Liver (tissue), 9 donors: ENCODE measurements around the gene ROR1. TPM values are rescaled to one million over a fixed set of nuclear protein-coding genes. Genes with fewer than 3 reads are reported as not detected.

Experiments
- DNase-seq: peaks from one replicate; pipeline ENCODE4 v3.0.0-alpha.2; 2017; ENCODE audit warnings: low spot score
- H3K27ac ChIP-seq, 2 donors: one replicate each; pipeline ENCODE4 v1.7.0; 2013; ENCODE audit warnings: inconsistent platforms in 2 of 2, low read length in 2 of 2, control low read depth in 1 of 2, low read depth in 1 of 2, mild to moderate bottlenecking in 1 of 2
- H3K27me3 ChIP-seq, 4 donors: one replicate each; pipeline versions ENCODE4 v1.6.1 to v1.7.0; 2013; ENCODE audit warnings: low read length in 3 of 4, inconsistent platforms in 1 of 4, mild to moderate bottlenecking in 1 of 4, moderate library complexity in 1 of 4; ENCODE audit not compliant: control insufficient read depth in 4 of 4, insufficient read depth in 4 of 4
- H3K36me3 ChIP-seq, 4 donors: one replicate each; pipeline versions ENCODE4 v1.6.1 to v1.7.0; 2013; ENCODE audit warnings: low read length in 3 of 4, mild to moderate bottlenecking in 3 of 4, low read depth in 1 of 4, moderate library complexity in 1 of 4; ENCODE audit not compliant: control insufficient read depth in 4 of 4, insufficient read depth in 3 of 4
- H3K4me1 ChIP-seq, 4 donors: one replicate each; pipeline versions ENCODE4 v1.6.1 to v1.7.0; 2013; ENCODE audit warnings: low read length in 3 of 4, mild to moderate bottlenecking in 3 of 4, moderate library complexity in 1 of 4; ENCODE audit not compliant: control insufficient read depth in 4 of 4, insufficient read depth in 4 of 4
- H3K4me3 ChIP-seq, 3 donors: one replicate each; pipeline versions ENCODE4 v1.6.1 to v1.7.0; 2013; ENCODE audit warnings: low read length in 3 of 3, control low read depth in 1 of 3, low read depth in 1 of 3, mild to moderate bottlenecking in 1 of 3
- H3K9ac ChIP-seq, 2 donors: one replicate each; pipeline ENCODE4 v1.7.0; 2013; ENCODE audit warnings: low read length in 2 of 2, mild to moderate bottlenecking in 2 of 2, moderate library complexity in 2 of 2, control low read depth in 1 of 2, low read depth in 1 of 2
- H3K9me3 ChIP-seq, 4 donors: one replicate each; pipeline versions ENCODE4 v1.6.1 to v1.7.0; 2013; ENCODE audit warnings: low read length in 3 of 4; ENCODE audit not compliant: control insufficient read depth in 4 of 4
- FOXA1 ChIP-seq: IDR thresholded peaks from 2 replicates; pipeline ENCODE4 v1.6.1; 2016; ENCODE audit warnings: antibody characterized with exemption
- FOXA2 ChIP-seq: IDR thresholded peaks from 2 replicates; pipeline ENCODE4 v1.6.1; 2016; ENCODE audit warnings: antibody characterized with exemption
- GABPA ChIP-seq, 2 donors: IDR thresholded peaks in 1 of 2; conservative IDR thresholded peaks in 1 of 2; 2 replicates each; pipeline ENCODE4 v1.6.1; 2016; ENCODE audit warnings: antibody characterized with exemption in 2 of 2, mild to moderate bottlenecking in 1 of 2, moderate library complexity in 1 of 2
- HNF4A ChIP-seq, 2 donors: conservative IDR thresholded peaks; 2 replicates each; pipeline ENCODE4 v1.6.1; 2016; ENCODE audit warnings: antibody characterized with exemption in 2 of 2, mild to moderate bottlenecking in 2 of 2
- HNF4G ChIP-seq: IDR thresholded peaks from 2 replicates; pipeline ENCODE4 v1.6.1; 2016; ENCODE audit warnings: antibody characterized with exemption
- JUND ChIP-seq, 2 donors: IDR thresholded peaks; 2 replicates each; pipeline ENCODE4 v1.6.1; 2016; ENCODE audit warnings: antibody characterized with exemption in 2 of 2
- MAX ChIP-seq: IDR thresholded peaks from 2 replicates; pipeline ENCODE4 v1.6.1; 2016; ENCODE audit warnings: antibody characterized with exemption
- NR2F2 ChIP-seq: IDR thresholded peaks from 2 replicates; pipeline ENCODE4 v1.6.1; 2016; ENCODE audit warnings: antibody characterized with exemption
- RXRA ChIP-seq, 2 donors: IDR thresholded peaks; 2 replicates each; pipeline ENCODE4 v1.6.1; 2017 to 2018; ENCODE audit warnings: antibody characterized with exemption in 2 of 2, mild to moderate bottlenecking in 1 of 2
- SP1 ChIP-seq: IDR thresholded peaks from 2 replicates; pipeline ENCODE4 v1.6.1; 2018; ENCODE audit warnings: antibody characterized with exemption, mild to moderate bottlenecking
- TAF1 ChIP-seq: conservative IDR thresholded peaks from 2 replicates; pipeline ENCODE4 v1.6.1; 2016; ENCODE audit warnings: antibody characterized with exemption, mild to moderate bottlenecking
- YY1 ChIP-seq: IDR thresholded peaks from 2 replicates; pipeline ENCODE4 v1.6.1; 2016; ENCODE audit warnings: antibody characterized with exemption, mild to moderate bottlenecking
- WGBS: extraction: QIAGEN DNeasy Blood & Tissue Kit; methylation state at CpG from one replicate; pipeline ENCODE4 v1.1.7; 2013; 5-methylcytosine and 5-hydroxymethylcytosine counted together
- polyA plus RNA-seq, 2 donors: library from polyadenylated mRNA; stranded (reverse) in 1 of 2; unstranded in 1 of 2; fragments of 200-250 nt in 1 of 2; fragments of >200 nt in 1 of 2; fragmentation: Nextera tagmentation in 1 of 2; extraction: Ambion mirVana in 1 of 2; gene quantifications; one replicate each; pipeline versions ENCODE4 v1.2.1 to v1.2.3, GENCODE V29; 2013 to 2015
- total RNA-seq, 2 donors: library from RNA; depleted of rRNA; stranded (reverse); fragments of >200 nt; gene quantifications; one replicate each; pipeline ENCODE4 v1.2.3, GENCODE V29; 2014
- TF ChIP-seq, protein P1 (sequence below): IDR thresholded peaks from 2 replicates; pipeline ENCODE4 v1.6.1; 2016; ENCODE audit warnings: antibody characterized with exemption
- TF ChIP-seq, protein P2 (sequence below): fragments of 150-350 bp; IDR thresholded peaks from 2 replicates; pipeline ENCODE4 v1.5.1; 2017; ENCODE audit warnings: improper control_type of control experiment, low read depth, low read length; ENCODE audit not compliant: missing input control
- TF ChIP-seq, protein P3 (sequence below): IDR thresholded peaks from 2 replicates; pipeline ENCODE4 v1.6.1; 2016; ENCODE audit warnings: antibody characterized with exemption, mild to moderate bottlenecking
- donor health status: healthy.
- donor health status: healthy.
- donor health status: healthy.
- donor health status: healthy.
- donor health status: healthy.

Gene ROR1
- total and polyA plus RNA-seq, 4 donors: 0.15 to 0.98 (median 0.37) TPM

- TF ChIP-seq, protein P1, sequence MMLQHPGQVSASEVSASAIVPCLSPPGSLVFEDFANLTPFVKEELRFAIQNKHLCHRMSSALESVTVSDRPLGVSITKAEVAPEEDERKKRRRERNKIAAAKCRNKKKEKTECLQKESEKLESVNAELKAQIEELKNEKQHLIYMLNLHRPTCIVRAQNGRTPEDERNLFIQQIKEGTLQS: no peak
- TF ChIP-seq FOXA2: no peak
- TF ChIP-seq, protein P2, sequence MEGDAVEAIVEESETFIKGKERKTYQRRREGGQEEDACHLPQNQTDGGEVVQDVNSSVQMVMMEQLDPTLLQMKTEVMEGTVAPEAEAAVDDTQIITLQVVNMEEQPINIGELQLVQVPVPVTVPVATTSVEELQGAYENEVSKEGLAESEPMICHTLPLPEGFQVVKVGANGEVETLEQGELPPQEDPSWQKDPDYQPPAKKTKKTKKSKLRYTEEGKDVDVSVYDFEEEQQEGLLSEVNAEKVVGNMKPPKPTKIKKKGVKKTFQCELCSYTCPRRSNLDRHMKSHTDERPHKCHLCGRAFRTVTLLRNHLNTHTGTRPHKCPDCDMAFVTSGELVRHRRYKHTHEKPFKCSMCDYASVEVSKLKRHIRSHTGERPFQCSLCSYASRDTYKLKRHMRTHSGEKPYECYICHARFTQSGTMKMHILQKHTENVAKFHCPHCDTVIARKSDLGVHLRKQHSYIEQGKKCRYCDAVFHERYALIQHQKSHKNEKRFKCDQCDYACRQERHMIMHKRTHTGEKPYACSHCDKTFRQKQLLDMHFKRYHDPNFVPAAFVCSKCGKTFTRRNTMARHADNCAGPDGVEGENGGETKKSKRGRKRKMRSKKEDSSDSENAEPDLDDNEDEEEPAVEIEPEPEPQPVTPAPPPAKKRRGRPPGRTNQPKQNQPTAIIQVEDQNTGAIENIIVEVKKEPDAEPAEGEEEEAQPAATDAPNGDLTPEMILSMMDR: no peak
- TF ChIP-seq MAX: no peak
- no peak for TF ChIP-seq FOXA1
- no peak for TF ChIP-seq SP1
- no peak for TF ChIP-seq YY1
- TF ChIP-seq RXRA (IDR thresholded peaks at IDR 0.05): no peak
Observed at GRCh38 chr1:63906047-63906704, 132.4 kb downstream of the ROR1 start (continued).

DNA sequence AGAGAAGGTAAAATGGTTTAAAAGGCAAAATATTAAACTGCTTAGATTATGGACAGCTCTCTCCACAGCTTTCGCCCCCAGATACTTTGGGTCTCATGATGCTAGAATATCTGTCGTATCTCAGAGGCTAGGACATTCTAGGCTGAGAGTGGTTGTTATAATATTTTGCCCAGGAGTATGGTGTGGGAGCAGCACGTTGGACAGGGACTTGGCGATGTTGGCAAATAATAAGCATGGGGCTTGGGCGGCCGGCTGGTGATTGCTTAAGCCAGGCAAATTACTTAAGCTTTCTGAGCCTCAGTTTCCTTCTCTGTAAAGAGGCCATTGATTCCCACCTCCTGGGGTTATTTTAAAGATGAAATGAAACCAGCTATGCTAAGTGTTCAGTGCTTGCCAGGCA, 133.2 kb downstream of the ROR1 start:
- Histone ChIP-seq H3K36me3 (no peaks in the 10 kb centered on the region), H3K9ac (no peak overlapping the region), H3K27ac (no peak overlapping the region), H3K9me3 (no peaks in the 10 kb centered on the region), H3K4me1 (no peaks in the 10 kb centered on the region), H3K27me3 (no peaks in the 10 kb centered on the region), H3K4me3 (no peak overlapping the region)
- 89% methylated on average over 6 of the region's 6 CpGs for WGBS
- TF ChIP-seq, protein P3, sequence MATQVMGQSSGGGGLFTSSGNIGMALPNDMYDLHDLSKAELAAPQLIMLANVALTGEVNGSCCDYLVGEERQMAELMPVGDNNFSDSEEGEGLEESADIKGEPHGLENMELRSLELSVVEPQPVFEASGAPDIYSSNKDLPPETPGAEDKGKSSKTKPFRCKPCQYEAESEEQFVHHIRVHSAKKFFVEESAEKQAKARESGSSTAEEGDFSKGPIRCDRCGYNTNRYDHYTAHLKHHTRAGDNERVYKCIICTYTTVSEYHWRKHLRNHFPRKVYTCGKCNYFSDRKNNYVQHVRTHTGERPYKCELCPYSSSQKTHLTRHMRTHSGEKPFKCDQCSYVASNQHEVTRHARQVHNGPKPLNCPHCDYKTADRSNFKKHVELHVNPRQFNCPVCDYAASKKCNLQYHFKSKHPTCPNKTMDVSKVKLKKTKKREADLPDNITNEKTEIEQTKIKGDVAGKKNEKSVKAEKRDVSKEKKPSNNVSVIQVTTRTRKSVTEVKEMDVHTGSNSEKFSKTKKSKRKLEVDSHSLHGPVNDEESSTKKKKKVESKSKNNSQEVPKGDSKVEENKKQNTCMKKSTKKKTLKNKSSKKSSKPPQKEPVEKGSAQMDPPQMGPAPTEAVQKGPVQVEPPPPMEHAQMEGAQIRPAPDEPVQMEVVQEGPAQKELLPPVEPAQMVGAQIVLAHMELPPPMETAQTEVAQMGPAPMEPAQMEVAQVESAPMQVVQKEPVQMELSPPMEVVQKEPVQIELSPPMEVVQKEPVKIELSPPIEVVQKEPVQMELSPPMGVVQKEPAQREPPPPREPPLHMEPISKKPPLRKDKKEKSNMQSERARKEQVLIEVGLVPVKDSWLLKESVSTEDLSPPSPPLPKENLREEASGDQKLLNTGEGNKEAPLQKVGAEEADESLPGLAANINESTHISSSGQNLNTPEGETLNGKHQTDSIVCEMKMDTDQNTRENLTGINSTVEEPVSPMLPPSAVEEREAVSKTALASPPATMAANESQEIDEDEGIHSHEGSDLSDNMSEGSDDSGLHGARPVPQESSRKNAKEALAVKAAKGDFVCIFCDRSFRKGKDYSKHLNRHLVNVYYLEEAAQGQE: no peak
- TF ChIP-seq HNF4G: no peak
- TF ChIP-seq YY1: no peak
- no peak for TF ChIP-seq NR2F2
- TF ChIP-seq, protein P1: no peak
- TF ChIP-seq JUND (IDR thresholded peaks at IDR 0.05): no peak
- no peak for TF ChIP-seq HNF4A (conservative IDR thresholded peaks at IDR 0.05)
- DNase-seq: no peak

DNA sequence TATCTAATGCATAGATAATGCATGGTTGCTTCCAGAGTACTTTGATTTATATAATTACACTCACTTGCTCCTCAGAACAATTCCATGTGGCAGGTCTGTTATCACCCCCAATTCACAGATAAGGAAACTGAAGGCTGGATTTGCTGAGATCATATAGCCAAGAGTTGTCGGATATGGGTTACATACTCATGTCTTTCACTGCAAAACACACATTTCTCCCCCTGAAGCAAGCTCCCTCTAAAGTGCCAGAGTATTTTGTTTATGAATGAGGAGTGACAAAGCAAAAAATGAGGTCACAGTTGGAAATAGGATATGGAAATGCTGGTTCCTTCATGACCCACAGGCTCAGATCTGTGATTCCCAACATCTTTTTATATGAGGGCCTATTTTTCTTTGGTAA, 134.2 kb downstream of the ROR1 start:
- no peak overlapping the region for H3K9ac ChIP-seq
- DNase-seq: no peak
- H3K4me1 ChIP-seq: no peaks in the 10 kb centered on the region
- WGBS: 84% methylated on average over 1 of the region's 1 CpG
- H3K27me3 ChIP-seq: no peaks in the 10 kb centered on the region
- H3K9me3 ChIP-seq: no peaks in the 10 kb centered on the region
- H3K36me3 ChIP-seq: no peaks in the 10 kb centered on the region
- H3K27ac ChIP-seq: no peak overlapping the region
- no peak overlapping the region for H3K4me3 ChIP-seq
- TF ChIP-seq, protein P2: no peak
- no peak for TF ChIP-seq TAF1
- TF ChIP-seq HNF4G: no peak
- TF ChIP-seq, protein P3: no peak
- no peak for TF ChIP-seq HNF4A (conservative IDR thresholded peaks at IDR 0.05)
- TF ChIP-seq RXRA (IDR thresholded peaks at IDR 0.05): no peak
- no peak for TF ChIP-seq JUND (IDR thresholded peaks at IDR 0.05)
- TF ChIP-seq GABPA (IDR thresholded peaks at IDR 0.05 in 1 of 2, conservative IDR thresholded peaks at IDR 0.05 in 1 of 2): no peak
- TF ChIP-seq FOXA2: no peak
- no peak for TF ChIP-seq NR2F2
- no peak for TF ChIP-seq SP1
